GM23248 (cell line): ENCODE data around the gene ERN1.

ENCODE experiments used
- EZH2 ChIP-seq: fragments of 200-600 bp; sonication (generic); IDR thresholded peaks from 2 replicates; pipeline ENCODE4 v1.6.1; 2018; ENCODE audit warnings: antibody characterized with exemption, mild to moderate bottlenecking; ENCODE audit not compliant: insufficient read depth, poor library complexity, severe bottlenecking
- EZH2phosphoT487 ChIP-seq: fragments of 200-600 bp; sonication (generic); IDR thresholded peaks from 2 replicates; pipeline ENCODE4 v1.6.1; 2018; ENCODE audit warnings: antibody characterized with exemption, moderate library complexity, mild to moderate bottlenecking, low read depth; ENCODE audit not compliant: insufficient read depth

DNA sequence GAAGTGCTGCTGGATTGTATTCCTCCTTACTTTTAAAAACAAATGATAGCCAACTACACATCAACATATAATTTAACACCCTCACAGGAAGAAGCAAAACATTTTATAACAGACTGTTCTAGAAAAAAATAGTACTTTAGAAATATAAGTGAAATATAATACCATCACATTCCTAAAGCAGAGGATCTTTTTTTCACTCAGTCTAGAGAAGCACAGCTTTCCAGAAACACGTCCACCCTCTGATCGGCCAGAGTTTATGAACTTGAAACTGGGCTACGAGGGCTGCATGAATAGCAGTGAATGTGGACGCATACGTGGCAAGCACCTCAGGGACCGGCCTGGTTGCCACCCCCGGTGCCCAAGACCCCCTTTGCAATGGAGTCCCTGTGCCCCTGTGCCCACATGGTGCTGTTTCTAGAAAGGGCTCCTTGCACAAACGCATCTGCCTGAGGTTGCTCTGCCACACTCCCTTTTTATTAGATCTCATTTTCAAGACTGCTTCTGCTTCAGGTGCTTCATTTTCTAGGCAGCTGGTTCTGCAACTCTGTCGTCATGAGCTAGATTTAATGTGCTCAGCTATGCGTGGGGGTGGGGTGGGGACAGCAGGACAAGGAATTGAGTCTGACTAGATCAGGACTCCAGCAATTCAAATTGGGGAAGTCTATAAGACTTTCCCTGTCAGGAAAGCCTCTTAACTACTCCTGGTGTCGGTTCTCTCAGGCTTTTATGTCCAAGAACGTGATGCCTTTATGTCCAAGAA lies 29.1 kb upstream of the ERN1 start:
- no peak for TF ChIP-seq EZH2phosphoT487
- no peak for TF ChIP-seq EZH2
